ENCODE measurements around the gene PACRG.

The PACRG gene

GRCh38 chr6:163199371-163199770 lies 471.6 kb downstream of the PACRG start:
- DNase-seq (ENCODE audit: low read depth in 2 of 2) = no peak

GRCh38 chr6:163200289-163200688 lies 472.5 kb downstream of the PACRG start:
- no peak for DNase-seq (ENCODE audit: low read depth in 2 of 2)

GRCh38 chr6:163200694-163201093 lies 472.9 kb downstream of the PACRG start:
- no peak for DNase-seq (ENCODE audit: low read depth in 2 of 2)

GRCh38 chr6:163201855-163202254 lies 474.1 kb downstream of the PACRG start:
- DNase-seq (ENCODE audit: low read depth in 2 of 2) = no peak

GRCh38 chr6:163206196-163206595 lies 478.4 kb downstream of the PACRG start:
- DNase-seq (ENCODE audit: low read depth in 2 of 2) = no peak

- DNase-seq (ENCODE audit: low read depth in 2 of 2) = no peak
Measured at GRCh38 chr6:163207431-163208383, 479.9 kb downstream of the PACRG start.

GRCh38 chr6:163209005-163209404 lies 481.2 kb downstream of the PACRG start:
- no peak for DNase-seq (ENCODE audit: low read depth in 2 of 2)

- no peak for DNase-seq (ENCODE audit: low read depth in 2 of 2)
Measured at GRCh38 chr6:163212123-163212522, 484.3 kb downstream of the PACRG start.

- no peak for DNase-seq (ENCODE audit: low read depth in 2 of 2)
Measured at GRCh38 chr6:163214259-163214658, 486.5 kb downstream of the PACRG start.

GRCh38 chr6:163218361-163218894 lies 490.7 kb downstream of the PACRG start:
- DNase-seq (ENCODE audit: low read depth in 2 of 2) = no peak

GRCh38 chr6:163226181-163226835 lies 498.5 kb downstream of the PACRG start:
- no peak for DNase-seq (ENCODE audit: low read depth in 2 of 2)

- no peak for DNase-seq (ENCODE audit: low read depth in 2 of 2)
Measured at GRCh38 chr6:163226836-163227485, 499.2 kb downstream of the PACRG start.

- DNase-seq (ENCODE audit: low read depth in 2 of 2) = no peak
Measured at GRCh38 chr6:163228041-163228440, 500.3 kb downstream of the PACRG start.

GRCh38 chr6:163229050-163229449 lies 501.3 kb downstream of the PACRG start:
- no peak for DNase-seq (ENCODE audit: low read depth in 2 of 2)

- DNase-seq (ENCODE audit: low read depth in 2 of 2) = no peak
Measured at GRCh38 chr6:163230901-163231300, 503.1 kb downstream of the PACRG start.

- no peak for DNase-seq (ENCODE audit: low read depth in 2 of 2)
Measured at GRCh38 chr6:163231356-163232014, 503.7 kb downstream of the PACRG start.

GRCh38 chr6:163232015-163232523 lies 504.3 kb downstream of the PACRG start:
- DNase-seq (ENCODE audit: low read depth in 2 of 2) = no peak

GRCh38 chr6:163232649-163233048 lies 504.9 kb downstream of the PACRG start:
- no peak for DNase-seq (ENCODE audit: low read depth in 2 of 2)

- no peak for DNase-seq (ENCODE audit: low read depth in 2 of 2)
Measured at GRCh38 chr6:163237110-163237509, 509.3 kb downstream of the PACRG start.

- DNase-seq (ENCODE audit: low read depth in 2 of 2) = no peak
Measured at GRCh38 chr6:163239572-163240340, 512.0 kb downstream of the PACRG start.

- no peak for DNase-seq (ENCODE audit: low read depth in 2 of 2)
Measured at GRCh38 chr6:163240556-163240955, 512.8 kb downstream of the PACRG start.

Data from activated CD8-positive, alpha-beta memory T cell treated with anti-CD3 and anti-CD28 coated beads for 4 hours (primary cell).